Stimulated activated naive CD4-positive, alpha-beta T cell treated with Interleukin-2 at 50 U/mL for 16 hours (primary cell): Measurements from ENCODE around the gene PLXDC2.
"Not testable (repeated sequence)": the region's sequence is repeated elsewhere in the genome, so short reads cannot be mapped to it uniquely, and the experiment has no call there.

Experiments
- DNase-seq: peaks from one replicate; lab custom pipeline; 2025; lab: John Stamatoyannopoulos, UW

PLXDC2 gene

DNA sequence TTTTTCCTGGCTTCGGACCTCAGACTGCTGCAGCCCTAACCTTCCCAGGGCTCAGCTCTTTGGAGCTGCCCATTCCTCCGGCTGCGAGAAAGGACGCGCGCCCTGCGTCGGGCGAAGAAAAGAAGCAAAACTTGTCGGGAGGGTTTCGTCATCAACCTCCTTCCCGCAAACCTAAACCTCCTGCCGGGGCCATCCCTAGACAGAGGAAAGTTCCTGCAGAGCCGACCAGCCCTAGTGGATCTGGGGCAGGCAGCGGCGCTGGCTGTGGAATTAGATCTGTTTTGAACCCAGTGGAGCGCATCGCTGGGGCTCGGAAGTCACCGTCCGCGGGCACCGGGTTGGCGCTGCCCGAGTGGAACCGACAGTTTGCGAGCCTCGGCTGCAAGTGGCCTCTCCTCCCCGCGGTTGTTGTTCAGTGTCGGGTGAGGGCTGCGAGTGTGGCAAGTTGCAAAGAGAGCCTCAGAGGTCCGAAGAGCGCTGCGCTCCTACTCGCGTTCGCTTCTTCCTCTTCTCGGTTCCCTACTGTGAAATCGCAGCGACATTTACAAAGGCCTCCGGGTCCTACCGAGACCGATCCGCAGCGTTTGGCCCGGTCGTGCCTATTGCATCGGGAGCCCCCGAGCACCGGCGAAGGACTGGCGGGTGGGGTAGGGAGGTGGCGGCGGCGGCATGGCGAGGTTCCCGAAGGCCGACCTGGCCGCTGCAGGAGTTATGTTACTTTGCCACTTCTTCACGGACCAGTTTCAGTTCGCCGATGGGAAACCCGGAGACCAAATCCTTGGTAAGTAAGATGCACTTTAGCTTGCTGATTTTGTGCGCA is at the start of gene PLXDC2:
PLXDC2 (plus strand) TSS at position 22 of the 820 bp plus-strand sequence.
- no peak for DNase-seq

DNA sequence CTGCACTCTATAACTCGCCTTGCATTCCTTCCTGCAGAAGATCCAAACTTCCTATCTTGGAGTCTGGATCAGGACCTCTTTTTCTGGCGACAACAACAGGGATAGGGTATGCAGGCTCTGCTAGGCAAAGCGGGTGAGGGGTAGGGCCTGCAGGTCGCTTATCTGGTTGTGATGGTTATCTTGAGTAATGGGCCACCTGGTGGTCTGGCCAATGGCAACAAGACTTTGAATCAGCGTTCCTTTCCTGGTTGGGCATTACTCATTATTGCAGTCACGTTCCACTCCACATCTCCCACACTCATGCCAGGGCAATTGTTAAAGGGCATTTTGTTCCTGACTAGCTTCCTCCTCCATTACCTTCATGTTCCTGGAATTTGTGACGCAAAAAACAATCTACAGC is 48.4 kb upstream of the PLXDC2 start:
- no peak for DNase-seq

DNA sequence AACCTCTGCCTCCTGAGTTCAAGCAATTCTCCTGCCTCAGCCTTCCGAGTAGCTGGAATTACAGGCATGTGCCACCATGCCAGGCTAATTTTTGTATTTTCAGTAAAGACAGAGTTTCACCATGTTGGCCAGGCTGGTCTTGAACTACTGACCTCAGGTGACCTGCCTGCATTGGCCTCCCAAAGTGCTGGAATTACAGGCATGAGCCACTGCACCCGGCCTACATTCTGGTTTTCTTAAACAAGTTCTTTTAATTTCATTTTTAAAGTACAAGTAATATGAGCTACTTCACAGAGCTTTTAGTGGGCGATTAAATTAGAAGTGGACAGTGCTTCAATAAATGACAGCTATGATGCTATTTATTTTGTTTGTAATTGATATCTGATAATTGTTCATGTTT is 46.4 kb upstream of the PLXDC2 start:
- not testable (repeated sequence) for DNase-seq

DNA sequence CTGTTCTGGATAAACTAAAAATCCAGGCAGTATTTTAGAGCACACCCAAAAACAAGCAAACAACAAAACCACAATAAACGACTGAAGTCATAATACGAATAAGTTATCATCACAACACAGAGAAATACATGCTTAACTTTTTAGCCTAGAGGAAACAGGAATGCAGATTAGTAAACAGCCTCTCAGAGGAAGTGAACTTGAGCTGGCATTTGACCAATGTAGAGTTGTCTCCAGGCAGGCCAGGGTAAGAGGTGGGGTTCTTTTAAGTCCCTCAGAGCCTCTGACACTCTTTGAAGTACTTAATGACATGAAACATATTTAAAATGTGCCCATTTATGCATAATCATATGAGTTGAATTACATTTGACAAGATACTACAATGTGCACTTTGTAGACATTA is 43.3 kb upstream of the PLXDC2 start:
- DNase-seq, result no peak

DNA sequence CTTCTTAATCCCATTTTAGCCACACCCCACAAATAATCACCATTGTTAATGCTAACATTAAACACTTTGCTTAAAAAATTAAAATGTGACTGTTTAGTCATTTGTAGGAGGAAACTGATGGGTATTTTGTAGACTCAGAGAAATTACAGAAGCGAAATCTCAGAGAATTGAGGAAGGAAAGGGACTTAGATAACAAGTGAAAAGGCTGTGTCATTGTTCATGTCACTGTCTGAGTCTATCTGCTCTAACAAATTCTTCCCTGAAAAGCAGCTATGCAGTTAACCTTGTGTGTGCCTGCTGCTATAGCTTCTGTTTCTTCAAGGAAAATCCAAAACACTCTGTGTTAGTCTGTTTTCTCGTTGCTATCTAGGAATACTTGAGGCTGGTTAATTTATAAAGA is 40.9 kb upstream of the PLXDC2 start:
- DNase-seq, result no peak

DNA sequence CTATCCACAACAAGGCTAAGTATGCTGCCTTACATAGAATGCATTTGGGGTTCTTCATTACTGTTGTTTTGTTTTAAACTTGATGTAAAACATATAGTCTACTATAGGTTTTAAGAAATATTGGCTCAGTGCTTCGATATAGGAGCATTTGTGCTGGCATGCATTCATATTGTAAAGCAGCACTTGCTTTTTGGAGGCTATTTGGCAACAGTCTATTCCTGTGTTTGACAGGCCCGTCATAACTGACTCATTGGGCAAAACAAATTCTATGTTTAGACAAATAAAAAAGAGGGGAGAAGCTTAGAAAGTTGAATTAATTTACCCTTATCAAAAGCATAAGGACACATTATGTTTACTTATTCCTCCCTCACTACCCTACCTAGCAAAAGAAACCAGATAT is 38.4 kb upstream of the PLXDC2 start:
- no peak for DNase-seq

DNA sequence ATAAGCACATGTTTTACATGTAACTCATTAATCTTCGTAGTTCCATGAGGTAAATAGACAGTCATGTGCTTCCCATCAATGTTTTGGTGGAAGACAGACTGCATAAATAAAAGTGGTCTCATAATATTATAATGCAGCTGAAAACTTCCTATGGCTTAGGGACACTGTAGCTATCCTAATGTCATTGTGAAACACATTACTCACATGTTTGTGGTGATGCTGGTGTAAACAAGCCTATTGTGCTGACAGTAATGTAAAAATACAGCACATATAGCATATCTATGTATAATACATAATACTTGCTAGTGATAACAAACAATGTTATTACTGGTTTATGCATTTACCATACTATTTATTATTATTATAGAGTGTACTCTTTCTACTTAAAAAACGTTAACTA is 37.2 kb upstream of the PLXDC2 start:
- no peak for DNase-seq

DNA sequence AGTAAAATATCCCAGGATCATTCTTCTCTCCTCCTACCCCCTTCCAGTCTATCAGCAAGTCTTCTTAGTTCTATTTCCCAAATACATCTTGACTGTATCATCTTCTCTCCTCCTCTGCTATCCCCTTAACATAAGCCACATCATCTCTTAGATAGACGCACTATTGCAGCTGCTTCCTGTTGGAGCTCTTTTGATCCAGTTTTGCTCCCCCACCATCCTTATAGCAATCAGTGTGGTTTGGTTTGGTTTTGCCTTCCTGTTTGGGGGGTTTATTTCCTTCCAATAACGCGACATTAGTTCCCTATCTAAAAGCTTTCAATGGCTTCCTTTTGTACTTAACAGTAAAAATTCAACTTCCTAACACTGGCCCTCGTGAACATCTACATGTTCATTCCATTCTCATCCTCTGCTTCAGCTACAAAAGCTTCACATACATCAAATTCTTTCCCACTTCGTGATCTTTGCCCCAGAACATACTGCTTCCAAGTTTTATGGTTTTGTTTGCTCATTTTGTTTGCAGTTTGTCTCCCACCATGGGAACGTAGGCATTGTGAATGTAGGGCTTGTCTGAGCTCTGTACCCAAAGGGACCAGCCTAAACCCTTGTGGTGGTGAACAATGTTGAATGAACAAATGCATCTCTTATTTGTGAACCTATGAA is 33.7 kb upstream of the PLXDC2 start:
- DNase-seq, result no peak

DNA sequence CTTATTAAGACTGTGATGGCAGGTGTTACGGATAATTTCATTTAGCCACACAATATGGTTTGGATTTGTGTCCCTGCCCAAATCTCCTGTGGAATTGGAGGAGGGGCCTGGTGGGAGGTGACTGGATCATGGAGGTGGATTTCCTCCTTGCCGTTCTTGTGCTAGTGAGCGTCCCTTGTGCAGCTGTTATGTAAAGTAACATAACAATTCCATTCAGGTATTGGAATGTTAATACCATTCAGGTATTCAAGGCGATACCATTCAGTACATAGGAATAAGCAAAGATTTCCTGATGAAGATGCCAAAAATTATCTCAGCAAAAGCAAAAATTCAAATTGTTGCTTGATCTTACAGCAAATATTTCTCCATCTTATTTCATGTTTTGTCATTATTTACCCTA is 32.5 kb upstream of the PLXDC2 start:
- DNase-seq, result no peak

DNA sequence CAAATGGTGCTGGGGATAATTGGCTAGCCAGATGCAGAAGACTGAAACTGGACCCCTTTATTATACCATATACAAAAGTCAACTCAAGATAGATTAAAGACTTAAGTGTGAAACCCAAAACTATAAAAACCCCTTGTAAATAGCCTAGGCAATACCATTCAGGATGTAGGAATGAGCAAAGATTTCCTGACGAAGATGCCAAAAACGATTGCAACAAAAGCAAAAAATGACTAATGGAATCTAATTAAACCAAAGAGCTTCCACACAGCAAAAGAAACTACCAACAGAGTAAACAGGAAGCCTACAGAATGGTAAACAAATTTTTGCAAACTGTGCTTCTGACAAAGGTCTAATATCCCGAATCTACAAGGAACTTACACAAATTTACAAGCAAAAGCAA is 30.9 kb upstream of the PLXDC2 start:
- DNase-seq, result no peak

DNA sequence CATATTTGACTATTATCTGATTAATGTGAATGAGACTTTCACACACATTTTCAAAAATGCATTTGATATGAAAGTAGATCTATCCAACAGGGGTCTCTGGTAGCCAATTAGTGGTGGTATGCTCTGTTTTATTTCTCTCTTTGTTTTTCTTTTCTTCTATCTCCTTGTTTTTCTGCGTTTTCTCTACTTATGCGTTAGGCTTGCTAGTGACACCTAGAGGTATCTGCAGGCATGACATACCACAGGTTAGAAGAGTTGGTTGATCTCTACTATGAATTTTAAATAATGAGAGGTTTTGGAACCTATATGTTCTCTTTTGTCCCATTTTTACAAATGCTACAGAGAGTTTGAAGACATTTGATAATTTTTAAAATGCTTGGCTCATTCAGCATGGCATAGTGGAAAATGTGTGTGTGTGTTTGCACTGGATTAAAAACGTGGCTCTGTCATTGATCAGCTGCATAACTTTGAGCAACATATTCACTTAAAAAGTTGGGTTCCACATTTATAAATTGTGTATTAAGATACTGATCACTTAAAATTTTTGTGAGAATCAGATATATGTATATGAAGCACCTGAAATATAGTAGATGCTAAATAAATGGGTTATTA is 28.1 kb upstream of the PLXDC2 start:
- no peak for DNase-seq

DNA sequence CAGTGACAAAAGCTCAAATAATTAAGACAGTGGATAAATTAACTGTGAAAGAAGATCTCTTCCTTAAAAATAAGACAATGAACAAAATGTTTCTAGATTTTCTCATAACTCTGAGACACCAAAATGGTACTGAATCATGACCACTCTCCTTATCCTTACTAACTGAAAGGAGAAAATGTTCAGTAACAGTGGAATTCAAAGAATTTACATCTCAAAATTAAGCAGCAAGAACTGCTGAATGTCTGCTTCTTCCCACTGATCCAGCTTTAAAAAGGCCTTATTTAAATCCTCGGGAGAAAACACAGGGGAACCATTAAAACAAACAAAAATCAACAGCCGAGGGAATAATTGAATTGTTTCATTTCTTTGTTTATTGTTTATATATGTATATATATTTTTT is 27.3 kb upstream of the PLXDC2 start:
- DNase-seq, result no peak

DNA sequence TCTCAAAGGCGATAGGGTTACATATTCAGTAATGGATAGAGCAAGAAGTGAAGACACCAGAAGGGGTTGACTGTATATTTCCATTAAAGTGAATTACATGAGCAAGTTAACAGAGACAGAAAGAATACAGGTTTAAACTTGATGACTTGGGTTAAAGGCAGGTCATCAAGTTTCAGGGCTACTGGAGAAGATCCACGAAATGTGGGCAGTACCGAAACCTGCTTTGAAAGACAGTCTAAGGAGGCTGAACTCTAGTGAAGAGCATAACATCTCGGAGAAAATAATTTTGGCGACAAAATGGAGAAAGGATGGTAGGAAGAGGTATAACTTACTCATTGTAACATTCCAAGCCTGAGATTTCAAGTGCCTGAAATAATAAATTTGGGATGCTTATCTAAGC is 26.6 kb upstream of the PLXDC2 start:
- no peak for DNase-seq

DNA sequence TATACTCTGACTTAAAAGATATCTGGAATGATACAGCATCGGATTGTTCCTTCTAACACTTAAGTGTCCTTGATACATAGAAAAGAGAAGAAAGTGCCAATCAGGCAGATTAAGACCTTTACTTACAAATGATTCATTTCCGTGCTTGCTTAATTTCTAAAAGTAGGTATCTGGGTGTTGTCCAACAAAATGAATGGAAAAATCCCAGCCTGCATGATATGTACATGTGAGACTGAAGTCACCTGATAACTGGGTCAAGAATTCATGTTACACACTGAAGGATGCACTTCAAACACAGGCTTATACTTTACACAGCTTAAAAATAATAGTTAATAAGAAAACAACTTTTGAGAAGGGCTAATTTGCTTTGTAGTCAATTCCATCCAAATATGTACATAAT is 25.2 kb upstream of the PLXDC2 start:
- DNase-seq, result no peak

DNA sequence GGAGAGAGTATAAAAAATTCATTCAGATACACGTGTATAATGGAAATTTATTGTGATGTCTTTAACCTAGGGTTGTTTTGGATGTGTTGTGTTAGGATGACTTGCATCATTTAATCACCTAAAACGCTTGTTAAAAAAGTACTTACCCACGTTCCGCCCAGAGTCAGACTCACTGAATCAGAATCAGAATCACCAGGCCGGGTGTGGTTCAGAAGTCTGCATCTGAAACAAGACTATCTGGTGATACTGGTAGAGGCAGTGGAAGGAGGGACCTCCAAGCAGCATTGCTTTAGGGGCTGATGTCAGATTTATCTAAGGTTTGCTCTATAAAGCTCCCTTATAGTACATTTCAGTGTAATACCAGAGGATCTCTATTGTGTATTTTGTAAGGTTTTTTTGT is 20.5 kb upstream of the PLXDC2 start:
- DNase-seq, result no peak

DNA sequence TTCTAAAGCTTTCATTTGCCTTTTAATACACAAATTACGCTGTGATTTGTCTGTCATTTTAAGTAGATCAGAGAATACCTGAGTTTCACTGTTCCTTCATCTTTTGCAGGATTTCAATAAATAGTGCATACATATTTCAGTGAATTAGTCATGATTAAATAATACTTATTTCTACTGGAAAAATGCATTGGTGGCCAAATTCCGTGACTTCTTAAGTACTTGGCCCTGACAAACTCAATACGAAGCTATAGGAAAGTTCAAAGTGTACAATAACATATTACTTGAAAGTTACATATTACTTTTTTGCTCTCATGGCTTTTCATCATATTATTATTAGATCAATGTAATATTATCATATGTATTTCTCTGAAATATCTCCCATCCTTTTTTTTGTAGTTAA is 16.1 kb upstream of the PLXDC2 start:
- no peak for DNase-seq

DNA sequence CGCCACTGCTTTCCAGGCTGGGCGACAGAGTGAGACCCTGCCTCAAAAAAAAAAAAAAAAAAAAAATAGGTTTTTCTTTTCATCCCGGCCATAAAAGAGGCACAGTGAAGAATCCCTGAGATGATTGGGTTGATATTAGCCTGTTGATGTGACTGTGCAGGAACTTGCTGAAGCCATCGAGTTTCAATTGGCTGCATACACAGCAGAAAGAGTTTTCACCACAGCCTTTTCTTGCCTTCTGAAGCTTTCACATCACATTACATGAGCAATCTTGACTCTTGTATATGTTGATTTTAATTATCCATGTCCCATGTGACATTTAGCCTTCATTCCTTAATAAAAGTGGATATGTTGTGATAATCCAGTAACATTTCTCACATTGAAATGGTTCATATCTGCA is 14.9 kb upstream of the PLXDC2 start:
- DNase-seq, result no peak

DNA sequence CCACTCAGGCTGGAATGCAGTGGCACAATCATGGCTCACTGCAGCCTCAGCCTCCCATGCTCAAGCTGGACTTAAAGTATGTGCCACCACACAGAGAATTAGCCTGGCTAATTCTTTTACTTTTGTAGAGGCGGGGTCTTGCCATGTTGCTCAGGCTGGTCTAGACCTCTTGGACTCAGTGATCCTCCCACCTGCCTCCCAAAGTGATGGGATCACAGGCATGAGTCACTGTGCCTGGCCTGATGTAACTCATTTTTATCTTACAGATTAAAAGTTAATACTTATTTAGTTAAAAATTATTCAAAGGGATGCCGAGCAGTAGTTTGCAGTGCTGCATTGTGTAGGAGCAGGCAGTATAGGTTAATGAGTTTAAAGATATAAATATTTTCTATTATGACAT is 12.6 kb upstream of the PLXDC2 start:
- DNase-seq, result no peak

DNA sequence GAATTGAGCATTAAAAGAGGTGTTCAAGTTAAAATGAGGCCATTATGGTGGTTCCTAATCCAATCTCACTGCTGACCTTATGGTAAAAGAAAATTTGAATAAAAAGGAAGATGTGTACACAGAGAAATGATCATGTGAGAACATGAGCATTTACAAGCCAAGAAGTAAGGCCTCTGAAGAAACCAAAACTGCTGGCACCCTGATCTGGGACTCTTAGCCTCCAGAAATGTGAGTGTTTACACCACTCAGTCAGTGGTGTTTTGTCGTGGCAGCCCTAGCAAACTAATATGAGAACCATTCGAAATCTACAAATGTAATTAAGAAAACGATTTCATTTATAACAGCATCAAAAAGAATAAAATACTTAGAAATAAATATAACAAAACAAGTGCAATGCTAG is 6.8 kb upstream of the PLXDC2 start:
- DNase-seq, result no peak

DNA sequence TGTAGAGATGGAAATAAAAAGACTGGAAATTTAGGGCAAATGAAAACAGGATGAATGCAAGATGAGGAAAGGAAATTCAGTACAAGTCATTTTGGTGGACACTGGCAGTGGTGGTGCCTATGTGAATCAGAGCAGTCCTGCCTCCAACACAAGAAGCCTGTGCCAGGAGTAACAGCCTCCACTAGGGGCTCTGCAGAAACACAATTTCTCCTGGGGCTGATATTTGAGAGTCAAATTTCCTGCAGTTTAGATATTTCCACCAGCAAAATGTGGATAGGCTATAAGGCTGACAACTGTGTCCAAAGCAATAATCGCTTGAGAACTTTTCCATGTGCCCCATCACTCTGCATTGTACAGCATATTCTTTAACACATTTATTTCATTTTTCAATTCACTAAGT is 4.7 kb upstream of the PLXDC2 start:
- DNase-seq, result no peak

DNA sequence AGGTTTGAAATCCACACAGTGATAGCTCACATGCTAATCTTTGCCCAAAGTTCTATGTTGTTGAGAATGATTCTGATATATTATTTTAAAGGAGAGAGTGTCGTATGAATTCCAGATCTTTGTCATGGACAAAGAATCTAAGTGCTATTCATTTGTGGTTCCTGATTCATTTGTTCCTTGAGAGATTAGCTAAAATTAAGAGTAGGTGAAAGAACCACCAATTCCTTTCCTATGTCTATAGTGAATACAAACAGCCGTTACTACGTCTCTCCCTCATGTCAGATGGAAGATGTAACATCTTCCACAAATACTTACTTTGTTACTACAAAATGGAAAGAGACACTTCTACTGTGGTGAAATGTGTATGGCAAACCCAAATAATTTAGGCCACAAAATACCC is 3.3 kb upstream of the PLXDC2 start:
- DNase-seq, result no peak

DNA sequence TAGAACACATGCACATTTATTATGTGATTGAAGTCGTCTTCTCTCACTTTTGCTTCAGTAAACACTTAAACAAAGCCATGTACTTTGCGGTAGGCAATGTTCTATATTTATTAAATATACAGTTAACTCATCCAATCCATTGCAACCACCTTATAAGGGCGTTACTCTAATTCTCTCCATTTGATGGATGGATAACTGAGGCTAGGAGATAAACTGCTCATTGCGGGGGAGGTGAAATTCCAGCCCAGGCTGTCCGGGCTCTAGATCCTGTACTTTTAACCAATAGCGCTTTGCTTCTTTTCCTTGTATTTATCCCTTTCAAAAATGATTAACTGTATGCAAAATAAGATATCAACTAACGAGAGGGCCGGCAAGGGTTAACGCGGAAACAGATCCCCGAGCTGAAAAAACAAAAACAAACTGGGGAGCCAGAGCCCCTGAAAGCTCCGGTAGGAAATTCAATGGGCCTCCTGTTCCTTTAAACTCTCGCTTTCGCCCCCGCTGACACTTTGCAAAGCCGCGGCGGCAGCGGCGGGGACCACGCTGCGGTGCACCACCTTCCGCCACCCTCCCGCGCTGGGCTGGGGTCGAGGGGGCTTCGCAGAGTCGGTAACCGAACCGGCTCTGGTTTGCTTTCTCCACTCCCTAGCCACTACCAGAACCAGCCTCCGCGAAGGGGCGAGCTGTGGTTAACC is 1.0 kb upstream of the PLXDC2 start:
- DNase-seq, result no peak
